Epithelial cell of esophagus (primary cell): ENCODE measurements around the gene LPP.

Source experiments
- DNase-seq: peaks from one replicate; pipeline ENCODE4 v3.0.0; 2010; ENCODE audit warnings: low read depth
- H3K4me3 ChIP-seq: 2 replicates; pipeline ENCODE4 v1.5.1; 2011; ENCODE audit warnings: mild to moderate bottlenecking, low read length, control low read depth
- TF ChIP-seq, protein P1 (sequence below): IDR thresholded peaks from 2 replicates; pipeline ENCODE4 v1.5.1; 2011; ENCODE audit warnings: low read depth, mild to moderate bottlenecking, low read length, control low read depth, inconsistent platforms; ENCODE audit not compliant: insufficient read depth; ENCODE audit errors: missing control alignments

LPP gene

DNA sequence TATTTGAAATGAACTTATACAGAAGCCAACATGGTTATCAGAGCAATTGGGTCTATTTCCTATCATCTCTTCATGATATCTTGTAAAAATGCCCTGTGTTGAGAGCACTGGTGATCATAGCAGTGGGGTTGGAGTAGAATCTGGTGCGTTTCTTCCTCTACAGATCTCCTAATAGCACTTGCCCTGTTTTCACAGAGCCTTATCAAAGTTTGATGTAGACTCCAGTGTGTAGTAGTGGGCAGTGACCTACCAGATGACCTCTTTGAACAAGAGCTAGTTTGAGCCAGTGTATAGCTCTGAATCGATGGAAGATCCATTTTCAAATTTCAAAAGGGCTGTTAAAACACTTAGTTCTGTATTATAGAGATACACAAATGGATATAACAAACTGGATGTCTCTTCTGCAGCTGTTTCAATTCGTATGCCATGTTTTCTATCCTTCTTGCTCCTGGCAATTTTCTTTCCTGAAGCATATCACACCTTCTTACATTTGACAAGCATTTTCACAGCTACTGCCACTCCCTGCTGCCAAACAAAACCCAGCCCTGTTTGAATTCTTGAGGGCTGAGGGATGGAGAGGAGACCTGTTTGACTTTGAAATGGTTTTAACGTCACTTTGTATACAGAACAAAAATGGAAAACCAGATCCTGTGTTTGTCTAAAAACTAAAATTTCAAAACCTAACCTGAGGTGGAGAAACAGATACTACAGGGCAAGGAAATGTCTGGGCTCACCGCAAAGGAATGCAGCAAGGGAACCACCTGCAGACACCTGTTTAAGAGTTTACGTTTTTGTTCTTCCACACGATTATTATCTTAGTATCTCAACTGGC is 663.4 kb downstream of the LPP start:
- TF ChIP-seq, protein P1, sequence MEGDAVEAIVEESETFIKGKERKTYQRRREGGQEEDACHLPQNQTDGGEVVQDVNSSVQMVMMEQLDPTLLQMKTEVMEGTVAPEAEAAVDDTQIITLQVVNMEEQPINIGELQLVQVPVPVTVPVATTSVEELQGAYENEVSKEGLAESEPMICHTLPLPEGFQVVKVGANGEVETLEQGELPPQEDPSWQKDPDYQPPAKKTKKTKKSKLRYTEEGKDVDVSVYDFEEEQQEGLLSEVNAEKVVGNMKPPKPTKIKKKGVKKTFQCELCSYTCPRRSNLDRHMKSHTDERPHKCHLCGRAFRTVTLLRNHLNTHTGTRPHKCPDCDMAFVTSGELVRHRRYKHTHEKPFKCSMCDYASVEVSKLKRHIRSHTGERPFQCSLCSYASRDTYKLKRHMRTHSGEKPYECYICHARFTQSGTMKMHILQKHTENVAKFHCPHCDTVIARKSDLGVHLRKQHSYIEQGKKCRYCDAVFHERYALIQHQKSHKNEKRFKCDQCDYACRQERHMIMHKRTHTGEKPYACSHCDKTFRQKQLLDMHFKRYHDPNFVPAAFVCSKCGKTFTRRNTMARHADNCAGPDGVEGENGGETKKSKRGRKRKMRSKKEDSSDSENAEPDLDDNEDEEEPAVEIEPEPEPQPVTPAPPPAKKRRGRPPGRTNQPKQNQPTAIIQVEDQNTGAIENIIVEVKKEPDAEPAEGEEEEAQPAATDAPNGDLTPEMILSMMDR = no peak
- DNase-seq = peak; percentile 76
- H3K4me3 ChIP-seq = no peak overlapping the region

DNA sequence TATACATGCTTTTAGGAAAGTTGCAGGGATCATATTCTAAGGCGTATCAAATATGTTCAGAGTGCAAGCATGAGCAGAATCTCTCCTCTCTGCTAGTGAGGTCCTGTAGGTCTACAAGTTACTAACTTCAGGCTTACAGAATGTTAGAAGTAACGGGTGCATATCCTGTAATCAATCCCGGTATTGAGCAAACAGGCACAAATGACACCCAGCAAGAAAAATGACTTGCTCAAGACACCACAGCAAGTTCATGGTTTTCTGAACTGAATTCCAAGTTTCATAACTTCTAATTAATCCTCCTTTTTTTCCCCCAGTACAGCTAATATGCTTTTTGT is 663.9 kb downstream of the LPP start:
- TF ChIP-seq, protein P1 = no peak
- no peak for DNase-seq
- H3K4me3 ChIP-seq = no peak overlapping the region

DNA sequence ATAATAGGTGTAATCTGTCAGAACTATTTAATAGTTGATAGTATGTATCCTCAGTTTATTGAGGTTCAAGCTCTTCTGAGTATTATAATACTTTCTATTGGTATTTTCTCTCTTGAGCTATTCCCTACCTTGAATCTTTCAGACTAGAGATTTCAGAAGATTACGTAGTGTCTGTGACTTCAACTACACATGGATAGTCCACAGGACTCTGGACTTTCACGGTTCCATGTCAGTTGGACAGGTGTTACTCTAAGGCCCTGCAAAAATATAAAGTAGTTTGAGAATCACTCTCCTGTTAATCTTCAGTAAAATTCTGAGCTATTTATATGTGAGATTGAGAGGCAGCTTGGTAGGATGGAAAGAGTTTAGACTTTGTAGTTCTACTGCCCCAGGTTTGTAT is 664.3 kb downstream of the LPP start:
- no peak overlapping the region for H3K4me3 ChIP-seq
- TF ChIP-seq, protein P1 = no peak
- no peak for DNase-seq

DNA sequence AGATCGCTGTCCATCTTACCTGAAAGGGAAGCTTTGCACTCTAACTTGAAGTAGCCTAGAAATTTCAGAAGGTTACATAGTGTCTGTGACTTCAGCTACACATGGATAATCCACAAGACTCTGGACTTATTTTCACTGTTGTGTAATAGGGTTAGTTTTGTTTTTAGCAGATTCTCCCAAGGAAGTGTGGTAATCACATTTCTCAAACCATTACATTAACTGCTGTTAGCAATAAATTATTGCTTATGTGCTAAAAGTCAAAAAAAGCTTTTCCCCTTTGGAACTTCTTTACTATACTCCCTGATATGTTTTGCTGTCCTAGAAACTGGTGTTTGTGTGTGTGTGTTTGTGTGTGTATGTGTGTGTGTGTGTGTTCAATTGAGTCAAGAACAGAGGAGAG is 666.0 kb downstream of the LPP start:
- H3K4me3 ChIP-seq = no peak overlapping the region
- DNase-seq = no peak
- TF ChIP-seq, protein P1 = no peak

DNA sequence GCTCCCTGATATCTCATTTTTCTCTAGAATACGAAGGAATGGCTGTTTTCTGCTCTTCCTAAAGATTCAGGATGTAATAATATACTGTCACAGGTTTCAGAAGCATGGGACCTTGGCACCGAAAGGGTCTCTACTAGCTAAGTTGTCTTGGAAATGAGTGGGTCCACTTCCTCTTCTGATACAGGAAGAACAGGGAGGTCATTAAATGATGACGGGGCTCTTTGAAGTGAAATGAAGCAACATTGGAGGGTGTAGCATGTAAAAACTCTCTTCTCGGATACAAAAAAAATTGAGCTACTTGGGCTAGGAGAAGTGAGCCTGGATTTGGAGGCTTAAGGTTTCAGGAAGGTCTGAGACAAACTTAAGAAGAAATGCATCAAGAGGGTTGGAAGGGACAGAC is 668.0 kb downstream of the LPP start:
- no peak for DNase-seq

DNA sequence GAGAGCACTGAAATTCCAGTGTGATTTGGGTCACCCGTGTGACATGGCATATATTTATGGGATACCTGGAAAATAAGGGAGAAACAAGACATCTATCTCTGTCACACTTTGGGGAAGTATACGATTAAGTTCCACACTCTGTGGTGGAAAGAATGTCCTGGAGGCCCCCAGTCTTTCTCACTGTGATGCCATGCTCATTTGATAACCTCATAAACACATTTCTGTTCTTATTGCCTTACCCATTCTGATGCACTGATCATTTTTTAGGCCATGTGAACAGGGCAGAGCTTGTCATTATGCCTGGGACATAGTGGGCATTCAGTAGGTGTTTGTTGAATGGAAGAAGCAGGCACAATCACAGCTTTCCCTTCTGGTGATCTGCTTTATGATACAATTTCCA is 668.5 kb downstream of the LPP start:
- H3K4me3 ChIP-seq = no peak overlapping the region
- TF ChIP-seq, protein P1 = no peak
- DNase-seq = no peak

More for the DNA sequence above, 668.0 kb downstream of the LPP start:
- TF ChIP-seq, protein P1 = no peak
- H3K4me3 ChIP-seq = no peak overlapping the region

DNA sequence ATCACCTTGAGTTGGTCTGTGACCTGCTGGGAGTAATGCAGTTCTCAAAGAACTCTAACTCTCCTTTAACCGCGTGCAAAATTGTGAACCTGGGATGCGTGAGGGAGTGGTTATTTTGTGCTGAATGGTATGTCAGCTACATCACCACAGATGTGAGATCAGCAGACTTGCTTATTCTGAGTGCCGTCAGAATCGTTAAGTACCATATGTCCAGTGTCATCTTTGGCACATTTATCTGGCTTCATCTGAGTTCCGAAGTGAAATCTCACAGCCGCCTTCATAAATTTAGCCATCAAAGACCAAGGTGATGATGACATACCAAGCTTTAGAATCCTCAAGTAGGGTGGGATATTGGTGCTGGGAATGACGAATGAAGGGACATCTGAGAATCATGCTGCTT is 670.6 kb downstream of the LPP start:
- no peak for DNase-seq
- H3K4me3 ChIP-seq = no peak overlapping the region

More for the DNA sequence above, 670.6 kb downstream of the LPP start:
- TF ChIP-seq, protein P1 = no peak
